Loucy (cell line): Measurements from ENCODE around the gene FOXO6.

ENCODE experiments used
- H2AFZ ChIP-seq: fragments of 200-600 bp; sonication (generic); 2 replicates; pipeline ENCODE4 v1.6.0; 2016; ENCODE audit warnings: antibody characterized with exemption, mild to moderate bottlenecking, low read length, moderate library complexity
- H3F3A ChIP-seq: fragments of 200-600 bp; 2 replicates; pipeline ENCODE4 v1.6.0; 2016; ENCODE audit warnings: antibody characterized with exemption, low read depth, mild to moderate bottlenecking
- H3K27me3 ChIP-seq: fragments of 200-600 bp; sonication (generic); 2 replicates; pipeline ENCODE4 v1.6.1; 2014; ENCODE audit warnings: low read length, mild to moderate bottlenecking; ENCODE audit not compliant: insufficient read depth, poor library complexity, severe bottlenecking
- H3K36me3 ChIP-seq: fragments of 200-600 bp; sonication (generic); 2 replicates; pipeline ENCODE4 v1.6.1; 2016; ENCODE audit warnings: low read length; ENCODE audit not compliant: insufficient read depth
- H3K4me1 ChIP-seq: fragments of 200-600 bp; sonication (generic); 2 replicates; pipeline ENCODE4 v1.5.1; 2014; ENCODE audit warnings: low read length, mild to moderate bottlenecking; ENCODE audit not compliant: insufficient read depth, poor library complexity, severe bottlenecking
- H3K4me2 ChIP-seq: fragments of 200-600 bp; sonication (generic); 2 replicates; pipeline ENCODE4 v1.6.0; 2014; ENCODE audit warnings: antibody characterized with exemption, low read length, low read depth, mild to moderate bottlenecking; ENCODE audit not compliant: poor library complexity, severe bottlenecking
- H3K4me3 ChIP-seq: fragments of 200-600 bp; sonication (generic); 2 replicates; pipeline ENCODE4 v1.5.1; 2014; ENCODE audit warnings: low read length, mild to moderate bottlenecking, mixed read lengths; ENCODE audit not compliant: poor library complexity, severe bottlenecking
- H3K79me2 ChIP-seq: fragments of 200-600 bp; sonication (generic); 2 replicates; pipeline ENCODE4 v1.6.1; 2014; ENCODE audit warnings: low read length; ENCODE audit not compliant: insufficient read depth
- H3K9ac ChIP-seq: fragments of 200-600 bp; sonication (generic); 2 replicates; pipeline ENCODE4 v1.6.0; 2014; ENCODE audit warnings: mild to moderate bottlenecking, low read depth, low read length, moderate library complexity; ENCODE audit not compliant: poor library complexity, severe bottlenecking
- H3K9me2 ChIP-seq: fragments of 200-600 bp; sonication (generic); replicated peaks from 2 replicates; pipeline ENCODE4 v1.6.1; 2016; ENCODE audit warnings: low read depth, low read length, mixed read lengths
- H3K9me3 ChIP-seq: fragments of 200-600 bp; sonication (generic); 2 replicates; pipeline ENCODE4 v1.6.1; 2014; ENCODE audit warnings: mild to moderate bottlenecking, antibody characterized with exemption, low read length, low read depth; ENCODE audit not compliant: insufficient read depth
- H4K20me1 ChIP-seq: fragments of 200-600 bp; sonication (generic); 2 replicates; pipeline ENCODE4 v1.6.0; 2014; ENCODE audit warnings: antibody characterized with exemption, low read length, mild to moderate bottlenecking; ENCODE audit not compliant: insufficient read depth, poor library complexity, severe bottlenecking
- CTCF ChIP-seq: fragments of 200-600 bp; sonication (generic); conservative IDR thresholded peaks from 2 replicates; pipeline ENCODE4 v1.5.1; 2014; ENCODE audit warnings: mild to moderate bottlenecking, antibody characterized with exemption, low read length
- EZH2phosphoT487 ChIP-seq: fragments of 200-600 bp; IDR thresholded peaks from 2 replicates; pipeline ENCODE4 v1.6.1; 2018; ENCODE audit warnings: antibody characterized with exemption, mild to moderate bottlenecking, moderate library complexity, borderline replicate concordance

FOXO6 gene

DNA sequence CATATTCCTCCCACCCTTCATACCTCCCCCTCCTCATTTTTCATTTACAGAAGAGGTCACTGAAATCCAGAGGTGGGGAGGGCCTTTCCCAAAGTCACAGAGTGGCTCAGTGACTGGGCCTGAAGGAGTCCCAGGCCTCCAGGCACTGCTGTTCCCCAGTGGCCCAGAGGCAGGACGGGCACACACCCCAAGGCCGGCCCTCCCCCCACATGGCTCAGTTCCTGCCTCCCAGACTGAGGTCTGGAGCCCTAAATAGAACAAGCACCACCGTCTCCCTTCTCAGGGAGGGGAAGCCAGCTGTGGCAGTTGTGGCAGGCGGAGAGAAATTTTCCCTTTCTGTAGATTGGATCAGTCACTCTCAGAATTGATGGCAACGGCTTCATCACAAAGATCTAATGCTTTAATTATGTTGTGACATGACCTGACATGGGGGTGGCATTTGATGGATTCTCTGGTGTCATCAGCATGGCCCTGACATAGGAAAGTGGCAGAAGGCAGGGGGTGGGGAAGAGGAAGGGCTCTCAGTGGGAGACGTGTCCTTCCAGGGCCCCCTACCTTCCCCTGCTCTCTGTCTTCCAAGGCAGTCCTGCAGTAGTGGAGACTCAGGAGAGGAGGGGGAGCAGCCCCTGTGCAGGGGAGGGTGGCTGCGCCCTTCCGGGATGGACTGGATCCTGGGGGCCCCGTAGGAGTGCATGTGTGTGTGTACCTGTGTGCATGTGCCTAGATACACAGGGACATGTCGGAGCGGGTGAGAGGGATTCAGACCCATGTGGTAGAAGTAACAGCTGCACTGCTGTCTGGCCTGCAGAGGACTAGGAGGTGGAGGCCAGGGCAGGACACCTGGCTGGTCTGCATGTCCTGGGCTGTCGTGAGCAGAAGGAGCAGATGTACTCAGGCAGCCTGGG, 41.2 kb upstream of the FOXO6 start:
- Histone ChIP-seq H3K4me1 (no peaks in the 10 kb centered on the region), H3K4me3 (no peak overlapping the region), H3K9me3 (no peaks in the 10 kb centered on the region), H3K9me2 (no peaks in the 10 kb centered on the region), H4K20me1 (no peaks in the 10 kb centered on the region), H3K36me3 (no peaks in the 10 kb centered on the region), H3K79me2 (no peaks in the 10 kb centered on the region), H3F3A (no peaks in the 10 kb centered on the region), H2AFZ (no peak overlapping the region), H3K9ac (no peak overlapping the region), H3K27me3 (no peaks in the 10 kb centered on the region), H3K4me2 (no peak overlapping the region)
- no peak for TF ChIP-seq EZH2phosphoT487
- no peak for TF ChIP-seq CTCF

GRCh38 chr1:41320895-41321676, 40.1 kb upstream of the FOXO6 start:
- H3K79me2 ChIP-seq: no peaks in the 10 kb centered on the region
- no peak overlapping the region for H3K4me3 ChIP-seq

GRCh38 chr1:41322101-41322661, 39.1 kb upstream of the FOXO6 start:
- no peaks in the 10 kb centered on the region for H3K9me3 ChIP-seq

More at GRCh38 chr1:41320895-41321676, 40.1 kb upstream of the FOXO6 start:
- H2AFZ ChIP-seq: no peak overlapping the region
- H3K4me2 ChIP-seq: no peak overlapping the region
- no peaks in the 10 kb centered on the region for H3K27me3 ChIP-seq
- no peak overlapping the region for H3K9ac ChIP-seq
- no peaks in the 10 kb centered on the region for H3K36me3 ChIP-seq
- no peaks in the 10 kb centered on the region for H3K4me1 ChIP-seq
- no peaks in the 10 kb centered on the region for H4K20me1 ChIP-seq
- H3F3A ChIP-seq: no peaks in the 10 kb centered on the region
- no peaks in the 10 kb centered on the region for H3K9me2 ChIP-seq
- TF ChIP-seq CTCF: no peak
- TF ChIP-seq EZH2phosphoT487: no peak
- no peaks in the 10 kb centered on the region for H3K9me3 ChIP-seq

More at GRCh38 chr1:41322101-41322661, 39.1 kb upstream of the FOXO6 start:
- Histone ChIP-seq H3K27me3 (no peaks in the 10 kb centered on the region), H3K36me3 (no peaks in the 10 kb centered on the region), H3K4me2 (no peak overlapping the region), H3K4me3 (no peak overlapping the region), H3K9ac (no peak overlapping the region), H3K4me1 (no peaks in the 10 kb centered on the region), H3K9me2 (no peaks in the 10 kb centered on the region), H3F3A (no peaks in the 10 kb centered on the region), H2AFZ (no peak overlapping the region), H4K20me1 (no peaks in the 10 kb centered on the region), H3K79me2 (no peaks in the 10 kb centered on the region)
- TF ChIP-seq CTCF: no peak
